SK-N-SH treated with all-trans-retinoic acid at 6 μM for 48 hours (cell line): ENCODE results near the gene AKAP4.

ENCODE experiments used
- ATAC-seq: fragments of 200-7000 bp; cut with Tn5 transposase; 3 replicates; pipeline ENCODE4 v1.9.1; 2020; ENCODE audit warnings: mild to moderate bottlenecking, moderate library complexity
- ARNTL ChIP-seq: fragments of 450-650 bp; formaldehyde crosslinking; IDR thresholded peaks from 2 replicates; pipeline ENCODE4 v1.5.0; 2020; ENCODE audit warnings: low read depth, mild to moderate bottlenecking, moderate library complexity, borderline replicate concordance
- BACH2 ChIP-seq: fragments of 250-450 bp; sonication (Bioruptor Pico); IDR thresholded peaks from 2 replicates; pipeline ENCODE4 v1.9.0; 2021; ENCODE audit warnings: mild to moderate bottlenecking, borderline replicate concordance
- CSDC2 ChIP-seq: fragments of 250-450 bp; sonication (Bioruptor Pico); IDR thresholded peaks from 2 replicates; pipeline ENCODE4 v1.5.0; 2020; ENCODE audit warnings: mild to moderate bottlenecking, moderate library complexity
- ESRRG ChIP-seq: fragments of 250-450 bp; sonication (Bioruptor Pico); IDR thresholded peaks from 2 replicates; pipeline ENCODE4 v1.6.1; 2021; ENCODE audit warnings: mild to moderate bottlenecking
- ISL1 ChIP-seq: fragments of 250-450 bp; sonication (Bioruptor Pico); IDR thresholded peaks from 2 replicates; pipeline ENCODE4 v2.1.2; 2022; ENCODE audit warnings: mild to moderate bottlenecking, moderate library complexity
- OSR1 ChIP-seq: fragments of 250-450 bp; sonication (Bioruptor Pico); IDR thresholded peaks from 2 replicates; pipeline ENCODE4 v1.8.0; 2022; ENCODE audit warnings: moderate library complexity, mild to moderate bottlenecking, inconsistent platforms
- PPARA ChIP-seq: fragments of 250-450 bp; sonication (Bioruptor Pico); IDR thresholded peaks from 2 replicates; pipeline ENCODE4 v1.5.0; 2020; ENCODE audit warnings: mild to moderate bottlenecking, borderline replicate concordance
- RARB ChIP-seq: fragments of 250-450 bp; sonication (Bioruptor Pico); IDR thresholded peaks from 2 replicates; pipeline ENCODE4 v1.8.0; 2021; ENCODE audit warnings: mild to moderate bottlenecking, moderate library complexity
- SNAI2 ChIP-seq: fragments of 250-450 bp; sonication (Bioruptor Pico); IDR thresholded peaks from 2 replicates; pipeline ENCODE4 v1.5.0; 2020; ENCODE audit warnings: mild to moderate bottlenecking, moderate library complexity
- TCF4 ChIP-seq: fragments of 250-450 bp; sonication (Bioruptor Pico); IDR thresholded peaks from 2 replicates; pipeline ENCODE4 v1.8.0; 2021; ENCODE audit warnings: mild to moderate bottlenecking, moderate library complexity, borderline replicate concordance
- TOX ChIP-seq: fragments of 250-450 bp; sonication (Bioruptor Pico); IDR thresholded peaks from 2 replicates; pipeline ENCODE4 v1.8.0; 2021; ENCODE audit warnings: mild to moderate bottlenecking, moderate library complexity, borderline replicate concordance
- ZC3H10 ChIP-seq: fragments of 250-450 bp; sonication (Bioruptor Pico); IDR thresholded peaks from 2 replicates; pipeline ENCODE4 v1.5.1; 2021; ENCODE audit warnings: mild to moderate bottlenecking, moderate library complexity
- ZFP3 ChIP-seq: fragments of 250-450 bp; sonication (Bioruptor Pico); IDR thresholded peaks from 2 replicates; pipeline ENCODE4 v1.5.0; 2020; ENCODE audit warnings: mild to moderate bottlenecking, moderate library complexity
- ZFP30 ChIP-seq: fragments of 450-650 bp; formaldehyde crosslinking; IDR thresholded peaks from 2 replicates; pipeline ENCODE4 v1.5.0; 2022; ENCODE audit warnings: mild to moderate bottlenecking, moderate library complexity
- ZNF565 ChIP-seq: fragments of 450-650 bp; formaldehyde crosslinking; conservative IDR thresholded peaks from 2 replicates; pipeline ENCODE4 v1.5.0; 2020; ENCODE audit warnings: low read depth, mild to moderate bottlenecking, moderate library complexity
- ZNF70 ChIP-seq: fragments of 450-650 bp; formaldehyde crosslinking; IDR thresholded peaks from 2 replicates; pipeline ENCODE4 v1.5.0; 2020; ENCODE audit warnings: mild to moderate bottlenecking, moderate library complexity
- ZNF8 ChIP-seq: fragments of 450-650 bp; formaldehyde crosslinking; IDR thresholded peaks from 2 replicates; pipeline ENCODE4 v1.5.0; 2020; ENCODE audit warnings: mild to moderate bottlenecking, moderate library complexity
- TF ChIP-seq, protein P1 (sequence below): fragments of 250-450 bp; sonication (Bioruptor Pico); IDR thresholded peaks from 2 replicates; pipeline ENCODE4 v1.8.0; 2021; ENCODE audit warnings: low read depth, mild to moderate bottlenecking, moderate library complexity, borderline replicate concordance
- TF ChIP-seq, protein P2 (sequence below): fragments of 250-450 bp; sonication (Bioruptor Pico); IDR thresholded peaks from 2 replicates; pipeline ENCODE4 v1.5.1; 2021; ENCODE audit warnings: mild to moderate bottlenecking, moderate library complexity
- TF ChIP-seq, protein P3 (sequence below): fragments of 250-450 bp; sonication (Bioruptor Pico); IDR thresholded peaks from 2 replicates; pipeline ENCODE4 v1.8.0; 2020; ENCODE audit warnings: mild to moderate bottlenecking, moderate library complexity, borderline replicate concordance
- TF ChIP-seq, protein P4 (sequence below): fragments of 250-450 bp; sonication (Bioruptor Pico); IDR thresholded peaks from 2 replicates; pipeline ENCODE4 v1.5.0; 2020; ENCODE audit warnings: mild to moderate bottlenecking, moderate library complexity
- TF ChIP-seq, protein P5 (sequence below): fragments of 250-450 bp; sonication (Bioruptor Pico); IDR thresholded peaks from 2 replicates; pipeline ENCODE4 v1.5.1; 2020; ENCODE audit warnings: low read depth, mild to moderate bottlenecking, moderate library complexity

Gene AKAP4

DNA sequence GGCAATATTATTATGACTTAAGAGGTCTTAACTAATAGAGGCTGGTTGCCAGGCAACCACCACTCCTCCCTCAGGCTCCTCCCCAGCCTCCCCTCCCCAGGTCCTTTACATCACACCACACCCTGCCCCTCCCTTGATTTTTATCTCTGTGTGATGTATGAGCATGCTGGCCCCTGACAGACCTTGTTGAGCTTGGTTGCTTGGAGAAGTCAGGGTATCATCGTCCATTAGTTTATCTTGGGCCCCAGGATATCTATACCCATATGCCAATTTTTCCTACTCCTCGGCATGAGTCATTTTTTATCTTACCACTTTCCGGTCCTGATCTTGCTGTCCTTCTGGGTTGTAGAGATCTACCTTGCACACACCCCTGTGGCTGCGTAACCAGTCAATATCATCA is 2.5 kb downstream of the AKAP4 start:
- ATAC-seq, result no peak
- TF ChIP-seq ZNF565 (CRISPR knock-in tag) (no peak), ARNTL (CRISPR knock-in tag) (no peak), OSR1 (CRISPR knock-in tag) (no peak), ZNF8 (CRISPR knock-in tag) (no peak), SNAI2 (CRISPR knock-in tag) (no peak), RARB (CRISPR knock-in tag) (no peak), ZNF70 (CRISPR knock-in tag) (no peak), CSDC2 (no peak), TCF4 (no peak), TOX (no peak), PPARA (no peak), ZFP3 (CRISPR knock-in tag) (no peak)
- TF ChIP-seq, protein P1, sequence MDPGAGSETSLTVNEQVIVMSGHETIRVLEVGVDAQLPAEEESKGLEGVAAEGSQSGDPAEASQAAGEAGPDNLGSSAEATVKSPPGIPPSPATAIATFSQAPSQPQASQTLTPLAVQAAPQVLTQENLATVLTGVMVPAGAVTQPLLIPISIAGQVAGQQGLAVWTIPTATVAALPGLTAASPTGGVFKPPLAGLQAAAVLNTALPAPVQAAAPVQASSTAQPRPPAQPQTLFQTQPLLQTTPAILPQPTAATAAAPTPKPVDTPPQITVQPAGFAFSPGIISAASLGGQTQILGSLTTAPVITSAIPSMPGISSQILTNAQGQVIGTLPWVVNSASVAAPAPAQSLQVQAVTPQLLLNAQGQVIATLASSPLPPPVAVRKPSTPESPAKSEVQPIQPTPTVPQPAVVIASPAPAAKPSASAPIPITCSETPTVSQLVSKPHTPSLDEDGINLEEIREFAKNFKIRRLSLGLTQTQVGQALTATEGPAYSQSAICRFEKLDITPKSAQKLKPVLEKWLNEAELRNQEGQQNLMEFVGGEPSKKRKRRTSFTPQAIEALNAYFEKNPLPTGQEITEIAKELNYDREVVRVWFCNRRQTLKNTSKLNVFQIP, result no peak
- TF ChIP-seq, protein P2, sequence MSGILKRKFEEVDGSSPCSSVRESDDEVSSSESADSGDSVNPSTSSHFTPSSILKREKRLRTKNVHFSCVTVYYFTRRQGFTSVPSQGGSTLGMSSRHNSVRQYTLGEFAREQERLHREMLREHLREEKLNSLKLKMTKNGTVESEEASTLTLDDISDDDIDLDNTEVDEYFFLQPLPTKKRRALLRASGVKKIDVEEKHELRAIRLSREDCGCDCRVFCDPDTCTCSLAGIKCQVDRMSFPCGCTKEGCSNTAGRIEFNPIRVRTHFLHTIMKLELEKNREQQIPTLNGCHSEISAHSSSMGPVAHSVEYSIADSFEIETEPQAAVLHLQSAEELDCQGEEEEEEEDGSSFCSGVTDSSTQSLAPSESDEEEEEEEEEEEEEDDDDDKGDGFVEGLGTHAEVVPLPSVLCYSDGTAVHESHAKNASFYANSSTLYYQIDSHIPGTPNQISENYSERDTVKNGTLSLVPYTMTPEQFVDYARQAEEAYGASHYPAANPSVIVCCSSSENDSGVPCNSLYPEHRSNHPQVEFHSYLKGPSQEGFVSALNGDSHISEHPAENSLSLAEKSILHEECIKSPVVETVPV (CRISPR knock-in tag), result no peak
- TF ChIP-seq, protein P3, sequence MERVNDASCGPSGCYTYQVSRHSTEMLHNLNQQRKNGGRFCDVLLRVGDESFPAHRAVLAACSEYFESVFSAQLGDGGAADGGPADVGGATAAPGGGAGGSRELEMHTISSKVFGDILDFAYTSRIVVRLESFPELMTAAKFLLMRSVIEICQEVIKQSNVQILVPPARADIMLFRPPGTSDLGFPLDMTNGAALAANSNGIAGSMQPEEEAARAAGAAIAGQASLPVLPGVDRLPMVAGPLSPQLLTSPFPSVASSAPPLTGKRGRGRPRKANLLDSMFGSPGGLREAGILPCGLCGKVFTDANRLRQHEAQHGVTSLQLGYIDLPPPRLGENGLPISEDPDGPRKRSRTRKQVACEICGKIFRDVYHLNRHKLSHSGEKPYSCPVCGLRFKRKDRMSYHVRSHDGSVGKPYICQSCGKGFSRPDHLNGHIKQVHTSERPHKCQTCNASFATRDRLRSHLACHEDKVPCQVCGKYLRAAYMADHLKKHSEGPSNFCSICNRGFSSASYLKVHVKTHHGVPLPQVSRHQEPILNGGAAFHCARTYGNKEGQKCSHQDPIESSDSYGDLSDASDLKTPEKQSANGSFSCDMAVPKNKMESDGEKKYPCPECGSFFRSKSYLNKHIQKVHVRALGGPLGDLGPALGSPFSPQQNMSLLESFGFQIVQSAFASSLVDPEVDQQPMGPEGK (CRISPR knock-in tag), result no peak
- TF ChIP-seq, protein P4, sequence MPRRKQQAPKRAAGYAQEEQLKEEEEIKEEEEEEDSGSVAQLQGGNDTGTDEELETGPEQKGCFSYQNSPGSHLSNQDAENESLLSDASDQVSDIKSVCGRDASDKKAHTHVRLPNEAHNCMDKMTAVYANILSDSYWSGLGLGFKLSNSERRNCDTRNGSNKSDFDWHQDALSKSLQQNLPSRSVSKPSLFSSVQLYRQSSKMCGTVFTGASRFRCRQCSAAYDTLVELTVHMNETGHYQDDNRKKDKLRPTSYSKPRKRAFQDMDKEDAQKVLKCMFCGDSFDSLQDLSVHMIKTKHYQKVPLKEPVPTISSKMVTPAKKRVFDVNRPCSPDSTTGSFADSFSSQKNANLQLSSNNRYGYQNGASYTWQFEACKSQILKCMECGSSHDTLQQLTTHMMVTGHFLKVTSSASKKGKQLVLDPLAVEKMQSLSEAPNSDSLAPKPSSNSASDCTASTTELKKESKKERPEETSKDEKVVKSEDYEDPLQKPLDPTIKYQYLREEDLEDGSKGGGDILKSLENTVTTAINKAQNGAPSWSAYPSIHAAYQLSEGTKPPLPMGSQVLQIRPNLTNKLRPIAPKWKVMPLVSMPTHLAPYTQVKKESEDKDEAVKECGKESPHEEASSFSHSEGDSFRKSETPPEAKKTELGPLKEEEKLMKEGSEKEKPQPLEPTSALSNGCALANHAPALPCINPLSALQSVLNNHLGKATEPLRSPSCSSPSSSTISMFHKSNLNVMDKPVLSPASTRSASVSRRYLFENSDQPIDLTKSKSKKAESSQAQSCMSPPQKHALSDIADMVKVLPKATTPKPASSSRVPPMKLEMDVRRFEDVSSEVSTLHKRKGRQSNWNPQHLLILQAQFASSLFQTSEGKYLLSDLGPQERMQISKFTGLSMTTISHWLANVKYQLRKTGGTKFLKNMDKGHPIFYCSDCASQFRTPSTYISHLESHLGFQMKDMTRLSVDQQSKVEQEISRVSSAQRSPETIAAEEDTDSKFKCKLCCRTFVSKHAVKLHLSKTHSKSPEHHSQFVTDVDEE, result no peak

DNA sequence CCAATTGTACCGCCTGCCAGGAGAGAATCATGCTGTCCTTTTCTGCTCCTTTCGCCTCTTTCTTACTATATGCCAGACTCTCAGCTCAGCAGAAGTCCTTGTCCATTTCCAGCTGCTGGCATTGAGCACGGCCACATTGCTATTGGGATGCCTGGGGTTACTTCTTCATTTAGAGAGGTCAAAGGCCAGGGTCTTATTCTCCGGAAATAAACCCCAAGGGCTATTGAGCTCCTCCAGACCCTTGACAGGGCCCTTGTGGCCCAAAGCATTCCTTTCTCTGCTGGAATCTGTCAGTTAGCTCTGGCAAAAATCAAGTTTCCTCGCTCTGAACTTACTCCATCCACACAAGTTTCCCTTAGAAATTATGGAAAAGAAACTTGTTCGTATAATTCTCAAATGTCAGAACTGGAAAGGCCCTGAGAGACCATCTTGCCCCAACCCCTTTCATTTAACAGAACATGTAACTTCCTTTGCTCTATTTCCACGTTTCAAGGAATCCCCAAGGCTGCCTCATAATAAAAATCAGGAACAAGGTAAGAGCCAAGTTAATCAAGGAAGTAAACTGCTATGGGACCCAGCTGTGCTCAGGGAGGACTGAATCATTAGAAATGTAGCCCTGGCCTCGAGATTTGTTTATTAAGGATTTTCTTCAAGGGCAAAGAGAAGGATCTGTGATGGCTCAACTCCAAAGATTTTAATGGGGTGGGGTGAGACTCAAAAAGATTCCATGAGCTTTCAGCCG is 11.8 kb downstream of the AKAP4 start:
- ATAC-seq, result no peak
- TF ChIP-seq ISL1 (CRISPR knock-in tag), result no peak
- no peak for TF ChIP-seq ZC3H10
- TF ChIP-seq SNAI2 (CRISPR knock-in tag), result no peak
- TF ChIP-seq TOX, result no peak
- TF ChIP-seq OSR1 (CRISPR knock-in tag), result no peak
- no peak for TF ChIP-seq BACH2 (CRISPR knock-in tag)
- TF ChIP-seq ZNF565 (CRISPR knock-in tag), result no peak
- no peak for TF ChIP-seq TCF4
- TF ChIP-seq ZNF70 (CRISPR knock-in tag), result no peak
- no peak for TF ChIP-seq CSDC2
- no peak for TF ChIP-seq ZFP3 (CRISPR knock-in tag)
- TF ChIP-seq ZFP30 (CRISPR knock-in tag), result no peak
- TF ChIP-seq, all 23 proteins: peak for 0

DNA sequence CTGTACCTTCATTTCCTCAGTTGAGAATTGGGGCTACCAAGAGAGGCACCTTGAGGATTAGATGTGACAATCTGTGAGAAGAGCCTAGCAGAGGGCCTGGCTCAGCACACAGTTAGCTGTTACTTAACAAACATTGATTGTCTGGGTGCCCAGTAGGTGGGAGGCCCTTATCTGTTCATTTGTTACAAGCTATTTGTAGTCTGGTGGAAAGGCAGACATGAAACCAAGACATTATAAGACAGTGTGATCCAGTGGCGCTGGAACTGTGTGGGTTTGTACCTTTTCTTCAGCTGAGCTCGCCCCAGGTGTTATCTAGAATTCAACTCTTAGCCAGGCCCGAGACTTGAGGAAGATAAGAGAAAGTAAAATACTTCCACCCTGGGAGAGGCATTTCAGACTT is 16.9 kb downstream of the AKAP4 start:
- ATAC-seq, result no peak
- TF ChIP-seq, protein P4, result no peak
- TF ChIP-seq, protein P3 (CRISPR knock-in tag), result no peak
- no peak for TF ChIP-seq RARB (CRISPR knock-in tag)
- TF ChIP-seq ZC3H10, result no peak
- no peak for TF ChIP-seq ESRRG
- TF ChIP-seq, protein P1, result no peak
- no peak for TF ChIP-seq TCF4
- TF ChIP-seq, protein P5, sequence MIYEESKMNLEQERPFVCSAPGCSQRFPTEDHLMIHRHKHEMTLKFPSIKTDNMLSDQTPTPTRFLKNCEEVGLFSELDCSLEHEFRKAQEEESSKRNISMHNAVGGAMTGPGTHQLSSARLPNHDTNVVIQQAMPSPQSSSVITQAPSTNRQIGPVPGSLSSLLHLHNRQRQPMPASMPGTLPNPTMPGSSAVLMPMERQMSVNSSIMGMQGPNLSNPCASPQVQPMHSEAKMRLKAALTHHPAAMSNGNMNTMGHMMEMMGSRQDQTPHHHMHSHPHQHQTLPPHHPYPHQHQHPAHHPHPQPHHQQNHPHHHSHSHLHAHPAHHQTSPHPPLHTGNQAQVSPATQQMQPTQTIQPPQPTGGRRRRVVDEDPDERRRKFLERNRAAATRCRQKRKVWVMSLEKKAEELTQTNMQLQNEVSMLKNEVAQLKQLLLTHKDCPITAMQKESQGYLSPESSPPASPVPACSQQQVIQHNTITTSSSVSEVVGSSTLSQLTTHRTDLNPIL (CRISPR knock-in tag), result no peak
